HG03521 (cell line): ENCODE data around the gene CPT1C.

ENCODE experiments used
- ATAC-seq: cut with Tn5 transposase; IDR thresholded peaks from one replicate; pipeline ENCODE4 v1.9.1; 2021; ENCODE audit warnings: mild to moderate bottlenecking, moderate library complexity; ENCODE audit not compliant: unreplicated experiment

CPT1C gene

GRCh38 chr19:49690656-49691242 lies at the start of gene CPT1C:
CPT1C (plus strand) TSS chr19:49691116; CDS start chr19:49692253, 1,137 bp downstream.
- ATAC-seq = no peak

GRCh38 chr19:49641688-49642491 lies 49.0 kb upstream of the CPT1C start, which contains the start of gene SCAF1:
SCAF1 (plus strand) TSS chr19:49642209; CDS start chr19:49645027, 2,818 bp downstream.
- ATAC-seq = peak; percentile 61

- ATAC-seq = no peak
Observed at GRCh38 chr19:49642492-49643035, 48.4 kb upstream of the CPT1C start.

DNA sequence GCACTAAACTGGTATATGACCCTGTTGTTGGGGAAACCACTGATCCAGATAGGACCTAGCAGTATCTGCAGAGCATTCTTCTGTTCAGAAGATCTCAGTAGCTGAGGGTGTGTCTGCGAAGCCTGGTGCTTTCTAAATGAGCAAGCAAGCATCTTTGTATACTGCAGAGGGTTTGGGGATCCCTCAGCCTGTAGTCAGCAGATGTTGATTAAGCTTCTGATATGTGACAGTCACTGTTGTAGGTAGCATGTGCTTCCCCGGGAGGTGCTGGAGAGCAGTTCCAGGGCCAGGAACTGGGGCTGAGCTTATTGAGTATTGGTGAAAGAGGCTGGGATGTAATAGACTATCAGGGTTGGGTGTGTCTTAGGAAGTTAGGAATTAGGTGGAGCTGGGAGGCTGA lies 47.5 kb upstream of the CPT1C start:
- no peak for ATAC-seq

DNA sequence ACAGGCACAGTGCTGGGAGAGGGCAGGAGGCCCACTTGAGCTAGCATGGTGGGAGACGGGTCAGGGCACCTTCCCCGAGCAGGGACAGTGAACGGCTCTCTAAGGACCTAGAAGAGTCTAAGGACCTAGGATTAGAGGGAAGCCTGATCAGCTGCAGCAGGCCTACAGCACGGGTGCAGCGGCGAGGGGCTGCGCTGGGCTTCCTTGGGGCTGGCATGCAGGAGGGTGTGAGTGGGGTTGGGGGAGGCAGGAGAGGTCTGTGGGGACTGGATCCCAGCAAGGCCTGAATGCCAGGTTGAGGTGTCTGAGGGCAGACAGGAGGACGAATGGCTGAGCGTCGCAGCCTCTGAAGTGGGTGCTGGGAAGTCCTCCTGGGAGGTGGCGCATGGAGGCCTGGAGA lies 45.3 kb upstream of the CPT1C start:
- ATAC-seq = no peak

GRCh38 chr19:49645995-49646394 lies 44.9 kb upstream of the CPT1C start:
- ATAC-seq = no peak

GRCh38 chr19:49646586-49646985 lies 44.3 kb upstream of the CPT1C start:
- ATAC-seq = no peak

- no peak for ATAC-seq
Observed at GRCh38 chr19:49651029-49651819, 39.7 kb upstream of the CPT1C start.

DNA sequence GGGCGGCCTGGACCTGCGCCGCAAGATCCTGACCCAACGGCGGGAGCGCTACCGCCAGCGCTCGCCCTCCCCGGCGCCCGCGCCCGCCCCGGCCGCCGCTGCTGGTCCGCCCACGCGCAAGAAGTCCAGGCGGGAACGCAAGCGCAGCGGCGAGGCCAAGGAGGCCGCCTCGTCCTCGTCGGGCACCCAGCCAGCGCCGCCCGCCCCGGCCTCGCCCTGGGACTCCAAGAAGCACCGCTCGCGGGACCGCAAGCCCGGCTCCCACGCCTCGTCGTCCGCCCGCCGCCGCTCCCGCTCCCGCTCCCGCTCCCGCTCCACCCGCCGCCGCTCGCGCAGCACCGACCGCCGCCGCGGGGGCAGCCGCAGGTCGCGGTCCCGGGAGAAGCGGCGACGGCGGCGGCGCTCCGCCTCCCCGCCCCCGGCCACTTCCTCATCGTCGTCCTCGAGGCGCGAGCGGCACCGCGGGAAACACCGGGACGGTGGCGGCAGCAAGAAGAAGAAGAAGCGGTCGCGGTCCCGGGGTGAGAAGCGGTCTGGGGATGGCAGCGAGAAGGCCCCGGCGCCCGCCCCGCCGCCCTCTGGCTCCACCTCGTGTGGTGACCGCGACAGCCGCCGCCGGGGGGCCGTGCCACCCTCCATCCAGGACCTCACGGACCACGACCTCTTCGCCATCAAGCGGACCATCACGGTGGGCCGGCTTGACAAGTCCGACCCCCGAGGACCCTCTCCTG lies 38.9 kb upstream of the CPT1C start:
- no peak for ATAC-seq

- ATAC-seq = no peak
Observed at GRCh38 chr19:49652551-49653465, 38.1 kb upstream of the CPT1C start.

DNA sequence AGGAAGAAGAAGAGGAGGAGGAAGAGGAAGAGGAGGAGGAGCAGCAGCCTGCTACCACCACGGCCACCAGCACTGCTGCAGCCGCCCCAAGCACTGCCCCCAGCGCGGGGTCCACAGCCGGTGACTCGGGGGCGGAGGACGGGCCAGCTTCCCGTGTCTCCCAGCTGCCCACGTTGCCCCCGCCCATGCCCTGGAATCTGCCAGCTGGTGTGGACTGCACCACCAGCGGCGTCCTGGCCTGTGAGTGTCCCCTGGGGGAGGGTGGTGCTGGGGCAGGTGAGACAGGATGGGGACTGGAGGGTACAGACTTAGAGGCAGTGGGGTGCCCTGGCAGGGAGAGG lies 37.5 kb upstream of the CPT1C start:
- no peak for ATAC-seq

DNA sequence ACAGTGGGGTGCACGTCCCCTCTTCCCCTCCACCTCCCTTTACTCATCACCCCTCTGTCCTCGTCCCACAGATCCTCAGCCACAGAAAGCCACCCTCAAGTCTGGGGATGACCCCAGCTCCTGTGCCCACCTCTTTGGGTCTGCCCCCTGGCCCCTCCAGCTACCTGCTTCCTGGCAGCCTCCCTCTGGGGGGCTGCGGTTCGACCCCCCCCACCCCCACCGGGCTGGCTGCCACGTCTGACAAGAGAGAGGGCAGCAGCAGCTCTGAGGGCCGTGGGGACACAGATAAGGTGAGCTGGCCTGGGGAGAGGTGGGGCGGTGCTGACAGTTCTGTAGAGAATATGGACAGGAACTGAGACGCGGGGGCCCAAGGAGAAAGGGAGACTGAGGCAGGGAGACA lies 36.3 kb upstream of the CPT1C start:
- no peak for ATAC-seq

DNA sequence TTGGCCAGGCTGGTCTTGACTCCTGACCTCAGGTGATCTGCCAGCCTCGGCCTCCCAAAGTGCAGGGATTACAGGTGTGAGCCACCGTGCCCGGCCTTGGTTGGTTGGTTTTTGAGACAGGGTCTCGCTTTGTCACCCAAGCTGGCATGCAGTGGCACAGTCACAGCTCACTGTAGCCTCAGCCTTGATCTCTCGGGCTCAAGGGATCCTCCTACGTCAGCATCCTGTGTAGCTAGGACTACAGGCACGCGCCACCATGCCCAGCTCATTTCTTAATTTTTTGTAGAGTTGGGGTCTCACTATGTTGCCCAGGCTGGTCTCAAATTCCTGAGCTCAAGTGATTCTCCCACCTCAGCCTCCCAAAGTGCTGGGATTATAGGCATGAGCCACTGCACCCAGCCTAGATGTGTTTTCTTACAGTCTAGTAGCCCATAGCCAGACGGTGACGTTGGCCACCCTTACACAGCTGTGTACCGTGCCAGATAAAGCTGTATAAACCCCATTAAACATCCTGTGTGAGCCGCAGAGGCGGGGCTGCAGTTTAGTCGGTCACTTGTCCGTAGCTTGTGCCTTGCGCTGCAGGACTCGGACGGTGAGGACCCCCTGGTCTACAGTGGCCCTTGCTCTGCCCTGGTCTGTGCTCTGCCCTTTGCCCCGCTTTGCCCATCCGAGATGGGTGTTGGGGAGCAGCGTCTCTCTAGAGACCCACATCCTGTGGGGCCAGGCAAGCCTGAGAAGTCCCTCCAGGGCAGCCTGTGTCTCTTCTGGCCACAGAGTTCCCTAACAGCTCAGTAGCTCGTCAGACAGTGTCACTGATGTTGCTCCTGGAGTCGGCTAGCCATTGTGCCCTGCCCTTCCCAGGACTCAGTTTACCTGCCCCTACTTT lies 35.1 kb upstream of the CPT1C start:
- ATAC-seq = no peak

GRCh38 chr19:49656456-49657109 lies 34.3 kb upstream of the CPT1C start:
- no peak for ATAC-seq

GRCh38 chr19:49657493-49658138 lies 33.3 kb upstream of the CPT1C start:
- no peak for ATAC-seq

GRCh38 chr19:49658139-49658517 lies 32.8 kb upstream of the CPT1C start:
- no peak for ATAC-seq

DNA sequence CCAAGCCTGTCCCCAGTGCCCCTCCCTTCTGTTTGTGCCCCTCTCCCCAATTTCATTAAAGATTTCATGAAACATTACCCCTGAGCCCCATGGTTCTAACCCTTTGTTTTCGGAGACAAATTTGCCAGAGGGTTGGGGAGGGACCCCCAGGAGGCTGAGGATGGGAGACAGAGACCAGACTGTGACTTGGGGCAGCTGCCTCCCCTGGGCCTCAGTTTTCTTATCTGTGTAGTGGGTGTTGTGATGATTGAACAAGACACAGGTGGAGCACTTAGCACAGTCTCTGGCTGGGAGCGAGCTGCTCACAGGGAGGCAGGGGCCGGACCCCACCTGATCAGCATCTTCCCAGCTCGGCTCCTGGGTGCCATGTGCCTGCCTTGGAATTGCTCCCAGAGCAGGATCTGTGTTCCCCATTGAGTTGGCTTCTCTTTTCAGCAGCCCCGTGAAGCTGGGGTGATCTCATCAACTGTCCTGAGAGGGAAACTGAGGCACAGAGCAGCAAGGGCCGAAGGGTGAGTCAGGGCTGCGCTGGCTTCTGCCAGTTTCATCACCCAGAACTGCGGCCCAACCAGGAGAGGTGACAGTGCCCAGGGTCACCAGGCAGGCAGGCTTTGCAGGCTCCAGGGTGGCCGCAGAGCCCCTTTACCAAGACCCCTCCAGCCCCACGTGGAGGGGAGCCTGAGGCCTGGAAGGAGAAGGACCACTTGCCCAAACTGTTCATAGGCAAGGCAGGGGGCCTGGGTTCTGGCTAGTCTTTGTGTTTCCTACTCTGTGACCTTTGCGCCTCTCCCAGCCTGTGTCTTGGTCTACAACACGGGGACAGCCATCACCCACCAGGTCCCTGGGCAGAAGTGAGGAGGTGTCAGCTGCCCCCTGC lies 32.1 kb upstream of the CPT1C start:
- ATAC-seq = no peak
